K562 (cell line): ENCODE data around the gene KIF21A.

Experiments used
- CTBP1 ChIP-seq: fragments of 450-650 bp; IDR thresholded peaks from 2 replicates; pipeline ENCODE4 v1.6.1; 2016; ENCODE audit warnings: borderline replicate concordance
- ESRRA ChIP-seq: fragments of 450-650 bp; IDR thresholded peaks from 2 replicates; pipeline ENCODE4 v1.6.1; 2014; ENCODE audit warnings: low read depth, mild to moderate bottlenecking, moderate library complexity, borderline replicate concordance
- GTF2F1 ChIP-seq: IDR thresholded peaks from 2 replicates; pipeline ENCODE4 v1.6.1; 2011; ENCODE audit warnings: low read depth, low read length, improper control_type of control experiment
- MECOM ChIP-seq: fragments of 250-450 bp; sonication (Bioruptor Pico); IDR thresholded peaks from 2 replicates; pipeline ENCODE4 v1.8.0; 2022; ENCODE audit warnings: inconsistent platforms
- NFIC ChIP-seq: fragments of 450-650 bp; IDR thresholded peaks from 2 replicates; pipeline ENCODE4 v1.6.1; 2017; ENCODE audit warnings: mild to moderate bottlenecking, inconsistent platforms
- SP1 ChIP-seq: sonication (generic); formaldehyde crosslinking; IDR thresholded peaks from 2 replicates; pipeline ENCODE4 v1.8.1; 2022; ENCODE audit warnings: mild to moderate bottlenecking, missing genetic modification reagents
- STAG1 ChIP-seq: sonication (generic); formaldehyde crosslinking; IDR thresholded peaks from 2 replicates; pipeline ENCODE4 v1.5.0; 2020; ENCODE audit warnings: missing genetic modification reagents, borderline replicate concordance
- ZKSCAN8 ChIP-seq: fragments of 200-800 bp; sonication (Bioruptor generic); IDR thresholded peaks from 2 replicates; pipeline ENCODE4 v1.6.1; 2016; ENCODE audit warnings: missing genetic modification characterization, missing compliant biosample characterization
- ZNF212 ChIP-seq: fragments of 450-650 bp; formaldehyde crosslinking; IDR thresholded peaks from 2 replicates; pipeline ENCODE4 v1.4.0; 2020; ENCODE audit warnings: mild to moderate bottlenecking
- ZNF239 ChIP-seq: fragments of 250-450 bp; sonication (Bioruptor Pico); IDR thresholded peaks from 2 replicates; pipeline ENCODE4 v1.4.0; 2020; ENCODE audit warnings: mild to moderate bottlenecking
- ZZZ3 ChIP-seq: fragments of 450-650 bp; IDR thresholded peaks from 2 replicates; pipeline ENCODE4 v1.6.1; 2016; ENCODE audit warnings: antibody characterized with exemption, mild to moderate bottlenecking, moderate library complexity

DNA sequence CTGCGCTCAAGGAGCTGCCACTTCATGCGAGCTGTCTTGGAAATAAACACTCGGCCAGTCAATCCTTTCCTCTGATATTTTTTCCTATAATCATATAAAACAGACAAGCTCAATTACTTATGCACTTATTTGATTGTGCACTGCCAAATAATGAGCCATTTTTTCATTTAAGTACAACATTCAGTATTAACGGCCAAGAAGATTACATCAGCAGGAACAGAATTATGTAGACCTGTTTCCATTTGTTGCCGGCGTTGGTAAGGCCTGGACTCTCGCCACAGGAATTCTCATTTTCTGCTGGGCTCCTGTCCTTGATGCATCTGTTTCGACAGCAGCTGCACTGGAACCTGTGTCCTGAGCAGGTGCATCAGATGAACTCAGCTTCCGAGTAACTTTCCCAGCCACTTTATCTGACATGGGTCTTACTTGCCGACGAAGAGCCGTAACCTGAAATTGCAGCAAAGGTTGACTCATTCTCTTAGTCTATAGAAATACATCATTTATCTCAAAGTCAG lies 110.2 kb downstream of the KIF21A start:
- TF ChIP-seq ESRRA (no peak), ZNF239 (CRISPR knock-in tag) (no peak), MECOM (no peak), STAG1 (CRISPR knock-in tag) (no peak), ZNF212 (CRISPR knock-in tag) (no peak), CTBP1 (no peak), ZZZ3 (no peak), NFIC (no peak), SP1 (CRISPR knock-in tag) (no peak), ZKSCAN8 (CRISPR knock-in tag) (no peak), GTF2F1 (no peak)
